ENCODE results near the gene IL5.

- TF ChIP-seq MED1 (CRISPR knock-in tag; IDR thresholded peaks at IDR 0.05) (peak; percentile 46; the same call in 1 of the 2 replicates), BCLAF1 (IDR thresholded peaks at IDR 0.05) (no peak), MATR3 (CRISPR knock-in tag; IDR thresholded peaks at IDR 0.05) (no peak), ATF2 (CRISPR knock-in tag; IDR thresholded peaks at IDR 0.05) (no peak), ZNF335 (CRISPR knock-in tag; IDR thresholded peaks at IDR 0.05) (no peak), RAD21 (CRISPR knock-in tag; IDR thresholded peaks at IDR 0.05) (no peak), CCAR2 (optimal IDR thresholded peaks at IDR 0.05; ENCODE audit: low read depth, low read length) (no peak), CTCF (CRISPR knock-in tag; IDR thresholded peaks at IDR 0.05) (no peak)
Observed at GRCh38 chr5:132539716-132540115, 3.6 kb downstream of the IL5 start.

Measured in HepG2 (cell line).